NCI-H2081 (cell line): ENCODE measurements around the gene ST6GALNAC2.
"Not testable (repeated sequence)": the region's sequence is repeated elsewhere in the genome, so short reads cannot be mapped to it uniquely, and the experiment has no call there.

Source experiments
- DNase-seq, 2 experiments: peaks; one replicate each; lab custom pipeline; 2025; lab: John Stamatoyannopoulos, UW

The ST6GALNAC2 gene

GRCh38 chr17:76539631-76540271 lies 45.9 kb downstream of the ST6GALNAC2 start, which contains the start of gene PRCD:
PRCD (plus strand) TSS chr17:76540044; CDS start chr17:76540142, 98 bp downstream.
- DNase-seq, result no peak

DNA sequence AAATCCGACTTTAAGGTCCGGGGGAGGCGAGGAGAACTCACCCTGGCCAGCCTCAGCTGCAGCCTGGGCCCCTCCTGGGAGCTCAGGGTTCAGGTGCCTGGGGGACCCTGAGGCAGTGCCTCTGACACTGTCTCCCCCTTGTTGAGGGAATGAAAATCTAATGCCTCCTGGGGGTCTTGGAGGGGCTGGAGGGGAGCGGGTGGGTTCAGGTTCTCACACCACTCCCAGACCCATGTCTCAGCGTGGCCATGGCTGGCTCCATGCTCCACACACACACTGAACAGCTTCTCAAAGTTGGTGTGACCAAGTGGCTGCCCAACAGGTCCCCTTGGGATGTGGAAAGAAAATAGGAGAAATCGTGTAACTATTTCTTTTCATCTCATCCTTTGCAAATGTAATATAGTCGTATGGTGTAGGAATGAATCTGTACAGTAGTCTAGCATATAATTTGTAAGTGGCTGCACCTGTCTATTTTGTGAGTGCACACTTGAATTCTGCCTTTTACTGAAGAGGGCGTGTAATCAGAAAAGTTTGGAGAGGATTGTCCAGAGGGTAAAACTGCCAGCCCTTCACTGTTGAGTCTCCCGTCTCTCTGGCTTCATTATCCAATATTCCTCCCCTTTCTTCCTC lies 46.6 kb downstream of the ST6GALNAC2 start:
- DNase-seq, result no peak

GRCh38 chr17:76538281-76538931 lies 47.3 kb downstream of the ST6GALNAC2 start:
- no peak for DNase-seq

- DNase-seq, result no peak
Measured at GRCh38 chr17:76537578-76538280, 47.9 kb downstream of the ST6GALNAC2 start, which contains the start of gene CYGB. CYGB (minus strand) TSS chr17:76537709; CDS start chr17:76537542, 167 bp downstream.

DNA sequence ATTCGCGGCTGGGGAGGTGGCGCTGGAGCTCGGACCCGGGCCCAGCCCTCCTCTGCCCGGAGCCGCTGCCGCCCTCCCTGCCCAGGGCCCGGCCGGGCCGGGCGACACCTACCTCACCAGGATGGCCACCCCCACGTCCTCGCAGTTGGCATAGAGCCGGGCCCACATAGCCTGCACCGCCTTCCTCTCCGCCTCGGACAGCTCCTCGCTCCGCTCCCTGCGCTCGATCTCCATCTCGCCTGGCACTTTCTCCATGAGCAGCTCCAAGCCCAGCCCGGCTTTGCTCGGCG lies 48.4 kb downstream of the ST6GALNAC2 start:
- no peak for DNase-seq

- no peak for DNase-seq
Measured at GRCh38 chr17:76536511-76537287, 49.0 kb downstream of the ST6GALNAC2 start.

DNA sequence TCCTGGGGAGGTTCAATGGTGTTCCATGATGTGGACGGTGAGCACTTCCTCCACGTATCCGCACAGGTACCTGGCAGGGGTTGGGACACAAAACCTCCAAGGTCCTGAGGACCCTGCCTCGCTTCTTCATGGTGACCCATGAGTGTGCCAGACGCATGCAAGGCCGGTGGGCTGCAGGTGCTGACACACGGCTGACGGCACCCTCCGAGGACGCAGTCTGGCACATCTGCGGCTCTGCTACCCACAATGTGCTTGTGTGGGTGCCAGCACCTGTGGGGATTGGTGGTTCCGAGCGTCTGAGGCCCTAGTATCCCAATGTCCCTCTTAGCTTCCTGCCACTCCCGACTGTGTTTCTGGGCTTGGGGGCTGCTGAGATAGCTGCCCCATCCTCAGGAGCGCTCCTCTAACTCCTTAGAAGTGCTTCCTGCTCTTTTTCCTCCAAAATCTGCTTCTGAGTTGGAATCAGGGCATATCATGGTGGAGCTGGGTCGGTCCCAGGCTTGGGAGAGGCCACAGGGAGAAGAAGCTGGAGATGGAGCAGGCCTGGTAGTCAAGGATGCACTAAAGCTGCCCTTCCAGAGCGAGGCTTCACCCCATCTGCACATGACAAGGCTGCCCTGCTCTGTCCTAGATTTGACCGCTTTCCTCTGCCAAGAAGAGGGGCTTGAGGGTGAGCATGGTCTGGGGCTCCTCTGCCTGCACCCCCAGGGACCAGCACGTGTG lies 49.7 kb downstream of the ST6GALNAC2 start:
- DNase-seq, result no peak

- DNase-seq, result no peak
Measured at GRCh38 chr17:76534831-76535732, 50.6 kb downstream of the ST6GALNAC2 start.

- DNase-seq, result not testable (repeated sequence)
Measured at GRCh38 chr17:76533640-76534359, 51.9 kb downstream of the ST6GALNAC2 start.

DNA sequence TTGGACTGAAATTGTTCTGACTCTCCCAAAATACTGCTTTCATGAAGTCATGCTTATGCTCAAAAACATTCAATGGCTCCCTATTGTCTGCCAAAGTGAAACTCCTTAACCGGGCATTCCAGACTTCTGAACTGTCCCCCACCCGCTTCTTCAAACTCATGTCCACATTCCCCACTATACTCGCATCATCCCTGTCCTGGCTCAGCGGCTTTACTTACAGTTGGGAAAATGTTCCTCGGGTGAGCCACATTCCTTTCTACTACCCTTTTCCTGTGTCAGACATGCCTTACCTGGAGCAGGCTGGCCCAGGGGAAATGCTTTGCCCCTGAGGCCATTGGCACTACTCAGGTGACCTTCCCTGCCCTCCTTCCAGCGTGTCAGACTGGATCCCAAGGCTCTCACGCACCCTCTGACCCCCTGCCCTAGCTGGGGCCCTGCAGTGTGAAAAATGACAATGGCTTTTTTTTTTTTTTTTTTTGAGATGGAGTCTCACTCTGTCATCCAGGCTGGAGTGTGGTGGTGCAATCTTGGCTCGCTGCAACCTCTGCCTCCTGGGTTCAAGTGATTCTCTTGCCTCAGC lies 53.5 kb downstream of the ST6GALNAC2 start:
- no peak for DNase-seq

DNA sequence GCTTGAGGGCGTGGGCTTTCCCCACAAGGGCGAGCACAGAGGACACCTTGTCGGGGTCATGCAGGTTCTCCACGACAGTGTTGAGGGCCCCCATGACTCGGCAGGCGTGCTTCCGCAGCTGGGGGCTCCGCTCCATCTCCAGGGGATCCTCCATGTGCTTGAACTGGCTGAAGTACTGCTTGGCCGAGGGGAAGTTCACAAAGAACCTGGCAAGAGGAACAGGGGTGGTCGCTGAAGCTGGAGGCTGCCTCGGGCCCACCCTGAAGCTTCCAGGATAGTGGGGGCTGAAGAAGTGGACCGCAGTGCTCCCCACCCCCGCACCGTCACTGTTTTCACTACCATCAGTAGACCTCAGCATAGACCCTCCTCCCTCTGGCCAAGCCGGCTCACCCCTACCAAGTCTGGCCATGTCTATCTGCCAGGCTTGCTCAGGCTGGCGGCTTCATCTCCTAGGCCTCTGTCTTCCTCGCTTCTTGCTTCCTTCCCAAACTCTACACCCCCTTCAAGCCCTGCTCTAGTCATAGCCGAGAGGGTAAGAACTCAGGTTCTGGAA lies 54.1 kb downstream of the ST6GALNAC2 start:
- DNase-seq, result no peak

DNA sequence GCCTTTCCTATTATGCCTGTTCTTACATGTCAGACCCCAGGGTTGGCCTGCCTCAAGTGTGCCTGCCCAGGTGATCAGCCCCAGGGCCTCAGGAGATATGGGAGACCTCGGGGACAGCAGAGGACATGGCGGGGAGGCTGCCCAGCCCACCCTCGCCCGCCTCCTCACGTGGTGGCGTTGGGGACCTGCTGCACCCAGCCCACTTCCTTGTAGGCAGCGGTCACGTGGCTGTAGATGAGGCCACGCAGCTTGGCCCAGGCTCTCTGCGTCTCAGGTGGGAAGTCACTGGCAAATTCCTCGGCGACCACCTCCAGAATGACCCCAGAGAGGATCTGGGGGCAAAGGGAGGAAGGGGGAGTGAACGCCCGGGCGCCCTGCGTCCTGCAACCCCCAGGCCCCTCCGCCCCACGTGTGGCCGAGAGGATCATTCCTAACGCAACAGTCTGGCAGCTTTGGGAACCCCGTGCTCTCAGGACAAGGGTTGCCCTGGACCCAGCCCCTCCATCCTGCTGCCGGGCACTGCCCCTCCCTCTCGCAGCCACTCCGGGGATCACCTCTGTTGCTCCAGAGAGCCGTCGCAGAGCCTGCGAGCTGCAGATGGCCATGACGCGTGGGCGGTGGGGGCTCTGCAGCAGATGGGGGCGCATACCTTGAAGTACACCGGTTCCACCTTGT lies 54.7 kb downstream of the ST6GALNAC2 start:
- DNase-seq, result no peak

DNA sequence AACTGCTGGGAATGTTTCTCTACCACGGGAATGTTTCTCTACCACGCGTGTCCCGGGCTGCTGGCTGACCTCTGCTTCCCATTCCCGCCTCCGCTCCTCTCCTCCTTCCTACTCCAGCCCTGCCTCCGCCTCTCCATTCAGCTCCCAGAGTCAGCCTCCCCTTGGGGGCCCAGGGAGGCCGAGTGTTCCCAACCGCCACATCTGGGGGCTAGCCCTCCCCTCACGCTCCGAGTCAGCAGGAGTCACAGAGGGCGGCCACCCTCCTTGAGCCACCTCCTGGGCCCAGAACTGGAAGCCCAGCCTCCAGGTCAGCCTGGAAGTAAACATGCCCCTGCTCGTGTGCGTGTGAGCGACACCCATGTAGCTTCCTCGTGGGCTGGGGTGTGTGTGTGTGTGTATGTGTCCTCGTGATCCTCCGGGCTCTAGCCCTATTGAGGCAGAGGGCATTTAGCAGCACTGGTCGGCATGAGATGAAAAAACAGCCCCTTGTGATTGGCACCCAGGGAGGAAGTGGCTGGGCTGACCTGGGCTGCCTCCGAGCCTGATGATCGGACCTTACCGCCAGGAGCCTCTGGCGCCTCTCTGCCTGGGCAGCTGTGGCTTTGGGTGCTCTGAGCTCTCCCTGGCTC lies 55.5 kb downstream of the ST6GALNAC2 start:
- DNase-seq, result no peak

- DNase-seq, result no peak
Measured at GRCh38 chr17:76529224-76530094, 56.2 kb downstream of the ST6GALNAC2 start.

GRCh38 chr17:76528528-76529223 lies 57.0 kb downstream of the ST6GALNAC2 start:
- DNase-seq, result no peak

GRCh38 chr17:76528156-76528527 lies 57.5 kb downstream of the ST6GALNAC2 start:
- DNase-seq, result no peak
